OCI-LY7 (cell line): ENCODE results near the gene RAPGEF4.

ENCODE experiments used
- EZH2phosphoT487 ChIP-seq: fragments of 200-600 bp; sonication (generic); IDR thresholded peaks from 2 replicates; pipeline ENCODE4 v1.6.1; 2018; ENCODE audit warnings: low read depth, borderline replicate concordance, mild to moderate bottlenecking, mixed run types, antibody characterized with exemption, low read length, moderate library complexity, mixed read lengths
- TF ChIP-seq, protein P1 (sequence below): fragments of 200-600 bp; sonication (generic); conservative IDR thresholded peaks from 2 replicates; pipeline ENCODE4 v1.5.1; 2014; ENCODE audit warnings: mild to moderate bottlenecking, antibody characterized with exemption, low read length, moderate library complexity, mixed read lengths

DNA sequence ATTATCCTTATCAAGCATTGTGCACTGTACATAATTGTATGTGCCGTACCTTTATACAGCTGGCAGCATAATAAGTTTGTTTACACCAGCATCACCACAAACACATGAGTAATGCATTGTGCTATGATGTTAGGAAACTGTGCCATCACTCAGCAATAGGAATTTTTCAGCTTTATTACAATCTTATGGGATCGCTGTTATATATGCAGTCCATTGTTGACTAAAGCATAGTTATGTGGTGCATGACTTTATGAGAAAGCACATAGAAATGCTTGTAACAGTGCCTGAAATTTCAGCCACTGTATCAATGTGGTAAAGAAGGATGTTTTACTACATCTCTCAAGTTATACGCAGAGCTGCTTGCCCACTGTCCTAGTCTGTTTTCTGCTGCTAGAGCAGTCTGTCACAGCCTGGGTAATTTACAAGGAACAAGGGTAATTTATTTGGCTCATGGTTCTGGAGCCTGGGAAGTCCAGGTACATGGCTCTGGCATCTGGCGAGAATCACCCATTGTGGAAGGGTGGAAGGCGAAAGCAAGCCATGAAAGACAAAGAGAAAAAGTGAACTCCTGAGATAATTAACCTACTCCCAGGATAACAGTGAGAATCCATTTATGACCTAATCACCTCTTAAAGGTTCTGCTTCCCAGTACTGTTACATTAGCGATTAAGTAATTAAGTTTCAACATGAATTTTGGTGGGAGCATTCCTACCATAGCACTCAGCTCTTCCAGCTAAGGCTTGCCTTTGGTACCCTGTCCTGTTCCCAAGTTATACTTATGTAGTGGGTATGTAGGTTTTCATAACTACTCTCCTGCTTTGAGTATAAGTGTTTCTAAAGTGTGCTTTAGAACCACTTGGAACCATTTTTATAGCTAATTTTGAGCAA is 344.6 kb downstream of the RAPGEF4 start:
- TF ChIP-seq, protein P1, sequence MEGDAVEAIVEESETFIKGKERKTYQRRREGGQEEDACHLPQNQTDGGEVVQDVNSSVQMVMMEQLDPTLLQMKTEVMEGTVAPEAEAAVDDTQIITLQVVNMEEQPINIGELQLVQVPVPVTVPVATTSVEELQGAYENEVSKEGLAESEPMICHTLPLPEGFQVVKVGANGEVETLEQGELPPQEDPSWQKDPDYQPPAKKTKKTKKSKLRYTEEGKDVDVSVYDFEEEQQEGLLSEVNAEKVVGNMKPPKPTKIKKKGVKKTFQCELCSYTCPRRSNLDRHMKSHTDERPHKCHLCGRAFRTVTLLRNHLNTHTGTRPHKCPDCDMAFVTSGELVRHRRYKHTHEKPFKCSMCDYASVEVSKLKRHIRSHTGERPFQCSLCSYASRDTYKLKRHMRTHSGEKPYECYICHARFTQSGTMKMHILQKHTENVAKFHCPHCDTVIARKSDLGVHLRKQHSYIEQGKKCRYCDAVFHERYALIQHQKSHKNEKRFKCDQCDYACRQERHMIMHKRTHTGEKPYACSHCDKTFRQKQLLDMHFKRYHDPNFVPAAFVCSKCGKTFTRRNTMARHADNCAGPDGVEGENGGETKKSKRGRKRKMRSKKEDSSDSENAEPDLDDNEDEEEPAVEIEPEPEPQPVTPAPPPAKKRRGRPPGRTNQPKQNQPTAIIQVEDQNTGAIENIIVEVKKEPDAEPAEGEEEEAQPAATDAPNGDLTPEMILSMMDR: no peak
- no peak for TF ChIP-seq EZH2phosphoT487
